ENCODE data around the gene CAPN6.

The CAPN6 gene

DNA sequence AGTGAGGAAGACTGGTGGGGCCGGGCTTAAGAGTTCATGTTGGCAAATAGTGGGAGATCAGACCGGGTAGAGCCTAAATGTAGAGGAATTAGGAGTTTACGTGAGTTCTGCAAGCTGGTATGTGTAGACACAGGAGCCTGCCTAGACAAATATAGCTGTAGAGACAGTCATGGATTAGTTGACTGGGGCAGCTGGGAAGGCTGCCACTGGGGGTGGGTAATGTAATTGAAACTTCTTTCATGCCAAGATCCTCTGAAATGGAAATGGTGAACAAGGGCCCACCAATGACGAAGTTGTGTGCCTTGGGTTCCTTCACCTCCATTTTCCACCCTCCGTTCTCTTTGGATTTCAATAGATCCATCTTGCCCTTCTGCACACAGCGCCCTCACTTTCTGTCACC, 11.9 kb upstream of the CAPN6 start:
- Histone ChIP-seq H3K9me2 (replicated peaks; ENCODE audit: control insufficient read depth, low read length) (no peaks in the 10 kb centered on the region), H3K36me3 (ENCODE audit: control insufficient read depth, low read length) (no peaks in the 10 kb centered on the region), H3K27ac (ENCODE audit: low read depth, low read length) (no peak overlapping the region), H3K27me3 (ENCODE audit: control insufficient read depth, low read length) (no peaks in the 10 kb centered on the region), H3K4me1 (ENCODE audit: control insufficient read depth, low read length) (no peaks in the 10 kb centered on the region), H3K4me3 (ENCODE audit: low read length) (no peak overlapping the region), H3F3A (ENCODE audit: control insufficient read depth, insufficient read depth) (no peaks in the 10 kb centered on the region), H3K4me2 (ENCODE audit: low read length) (no peak overlapping the region), H3K79me2 (ENCODE audit: control insufficient read depth, low read length) (no peaks in the 10 kb centered on the region), H3K9me3 (ENCODE audit: control insufficient read depth, insufficient read depth, low read length) (no peaks in the 10 kb centered on the region), H4K20me1 (ENCODE audit: control insufficient read depth, insufficient read depth, low read depth, low read length) (no peaks in the 10 kb centered on the region)
- TF ChIP-seq EZH2phosphoT487 (IDR thresholded peaks at IDR 0.05; ENCODE audit: borderline replicate concordance, low read length) = no peak

DNA sequence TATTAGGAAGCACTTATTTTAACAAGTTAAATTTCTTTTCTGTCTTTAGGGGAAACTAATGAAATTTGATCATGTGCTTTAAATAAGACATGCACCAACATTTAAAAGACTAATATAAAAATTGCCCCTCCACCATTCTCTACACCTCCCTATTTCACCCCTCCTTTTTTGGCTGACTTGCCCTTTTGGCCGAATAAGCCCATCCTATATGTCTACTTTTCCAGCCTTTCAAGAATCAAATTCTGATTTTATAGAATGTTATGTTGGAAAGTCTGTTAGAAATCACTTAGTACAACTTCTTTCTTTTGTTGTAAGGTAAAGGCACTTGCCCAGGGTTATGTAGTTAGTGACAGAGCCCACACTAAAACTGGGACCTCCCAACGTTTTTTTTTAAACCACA, 1.8 kb downstream of the CAPN6 start:
- Histone ChIP-seq H3K9me3 (ENCODE audit: control insufficient read depth, insufficient read depth, low read length) (no peaks in the 10 kb centered on the region), H3K9me2 (replicated peaks; ENCODE audit: control insufficient read depth, low read length) (no peaks in the 10 kb centered on the region), H3K4me1 (ENCODE audit: control insufficient read depth, low read length) (no peaks in the 10 kb centered on the region), H3K4me3 (ENCODE audit: low read length) (no peak overlapping the region), H3K4me2 (ENCODE audit: low read length) (no peak overlapping the region), H4K20me1 (ENCODE audit: control insufficient read depth, insufficient read depth, low read depth, low read length) (no peaks in the 10 kb centered on the region), H3K79me2 (ENCODE audit: control insufficient read depth, low read length) (no peaks in the 10 kb centered on the region), H3K27ac (ENCODE audit: low read depth, low read length) (no peak overlapping the region), H3K36me3 (ENCODE audit: control insufficient read depth, low read length) (no peaks in the 10 kb centered on the region), H3F3A (ENCODE audit: control insufficient read depth, insufficient read depth) (no peaks in the 10 kb centered on the region), H3K27me3 (ENCODE audit: control insufficient read depth, low read length) (no peaks in the 10 kb centered on the region)
- TF ChIP-seq, protein P1, sequence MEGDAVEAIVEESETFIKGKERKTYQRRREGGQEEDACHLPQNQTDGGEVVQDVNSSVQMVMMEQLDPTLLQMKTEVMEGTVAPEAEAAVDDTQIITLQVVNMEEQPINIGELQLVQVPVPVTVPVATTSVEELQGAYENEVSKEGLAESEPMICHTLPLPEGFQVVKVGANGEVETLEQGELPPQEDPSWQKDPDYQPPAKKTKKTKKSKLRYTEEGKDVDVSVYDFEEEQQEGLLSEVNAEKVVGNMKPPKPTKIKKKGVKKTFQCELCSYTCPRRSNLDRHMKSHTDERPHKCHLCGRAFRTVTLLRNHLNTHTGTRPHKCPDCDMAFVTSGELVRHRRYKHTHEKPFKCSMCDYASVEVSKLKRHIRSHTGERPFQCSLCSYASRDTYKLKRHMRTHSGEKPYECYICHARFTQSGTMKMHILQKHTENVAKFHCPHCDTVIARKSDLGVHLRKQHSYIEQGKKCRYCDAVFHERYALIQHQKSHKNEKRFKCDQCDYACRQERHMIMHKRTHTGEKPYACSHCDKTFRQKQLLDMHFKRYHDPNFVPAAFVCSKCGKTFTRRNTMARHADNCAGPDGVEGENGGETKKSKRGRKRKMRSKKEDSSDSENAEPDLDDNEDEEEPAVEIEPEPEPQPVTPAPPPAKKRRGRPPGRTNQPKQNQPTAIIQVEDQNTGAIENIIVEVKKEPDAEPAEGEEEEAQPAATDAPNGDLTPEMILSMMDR (IDR thresholded peaks at IDR 0.05; ENCODE audit: low read depth, low read length, poor library complexity, severe bottlenecking) = no peak
- no peak for TF ChIP-seq EZH2phosphoT487 (IDR thresholded peaks at IDR 0.05; ENCODE audit: borderline replicate concordance, low read length)

DNA sequence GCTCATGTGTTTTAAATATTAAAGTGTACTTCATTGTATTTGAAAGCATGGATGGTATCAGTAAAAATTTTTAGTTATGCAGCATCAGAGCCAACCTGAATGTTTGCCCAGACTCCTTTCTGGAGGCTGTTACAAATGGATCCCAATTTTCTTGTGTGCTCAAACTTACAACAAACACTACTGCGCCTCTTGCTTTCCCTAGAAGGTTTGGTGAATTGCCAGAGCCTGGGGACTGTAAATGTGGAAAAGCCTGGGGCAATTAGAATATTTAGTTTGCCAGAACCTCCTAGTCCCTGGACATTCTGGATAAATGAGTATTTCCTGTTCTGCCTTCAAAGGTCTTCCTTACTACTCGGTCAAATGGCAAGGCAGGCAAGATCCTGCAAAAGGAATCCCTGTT, 4.8 kb downstream of the CAPN6 start:
- H3F3A ChIP-seq (ENCODE audit: control insufficient read depth, insufficient read depth) = no peaks in the 10 kb centered on the region
- no peaks in the 10 kb centered on the region for H4K20me1 ChIP-seq (ENCODE audit: control insufficient read depth, insufficient read depth, low read depth, low read length)
- H3K36me3 ChIP-seq (ENCODE audit: control insufficient read depth, low read length) = no peaks in the 10 kb centered on the region
- H3K4me2 ChIP-seq (ENCODE audit: low read length) = no peak overlapping the region
- no peaks in the 10 kb centered on the region for H3K79me2 ChIP-seq (ENCODE audit: control insufficient read depth, low read length)
- TF ChIP-seq, protein P1 (IDR thresholded peaks at IDR 0.05; ENCODE audit: low read depth, low read length, poor library complexity, severe bottlenecking) = no peak
- no peak for TF ChIP-seq EZH2phosphoT487 (IDR thresholded peaks at IDR 0.05; ENCODE audit: borderline replicate concordance, low read length)
- H3K4me3 ChIP-seq (ENCODE audit: low read length) = no peak overlapping the region
- no peak overlapping the region for H3K27ac ChIP-seq (ENCODE audit: low read depth, low read length)
- H3K27me3 ChIP-seq (ENCODE audit: control insufficient read depth, low read length) = no peaks in the 10 kb centered on the region
- no peaks in the 10 kb centered on the region for H3K9me2 ChIP-seq (replicated peaks; ENCODE audit: control insufficient read depth, low read length)
- no peaks in the 10 kb centered on the region for H3K9me3 ChIP-seq (ENCODE audit: control insufficient read depth, insufficient read depth, low read length)
- no peaks in the 10 kb centered on the region for H3K4me1 ChIP-seq (ENCODE audit: control insufficient read depth, low read length)

DNA sequence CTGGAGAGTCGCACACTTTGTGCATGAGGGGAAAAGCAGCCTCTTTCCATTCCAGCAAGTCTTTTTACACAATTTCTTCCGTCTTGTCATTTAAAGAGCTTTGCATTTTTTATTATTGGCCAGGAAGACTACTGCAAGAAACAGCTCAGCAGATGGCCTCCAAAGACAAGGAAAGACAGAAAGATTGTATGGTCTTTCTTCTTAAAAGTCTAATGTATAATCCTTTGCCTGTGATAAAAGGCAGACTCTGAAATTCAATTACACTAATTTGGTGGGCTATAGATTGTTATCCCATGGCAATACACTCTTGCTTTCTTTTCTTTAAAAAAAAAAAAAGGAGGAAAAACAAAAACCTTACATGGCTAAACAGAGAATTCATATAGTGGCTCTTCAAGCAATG, 5.9 kb downstream of the CAPN6 start:
- Histone ChIP-seq H3K36me3 (ENCODE audit: control insufficient read depth, low read length) (no peaks in the 10 kb centered on the region), H3K4me1 (ENCODE audit: control insufficient read depth, low read length) (no peaks in the 10 kb centered on the region), H3F3A (ENCODE audit: control insufficient read depth, insufficient read depth) (no peaks in the 10 kb centered on the region), H4K20me1 (ENCODE audit: control insufficient read depth, insufficient read depth, low read depth, low read length) (no peaks in the 10 kb centered on the region), H3K9me3 (ENCODE audit: control insufficient read depth, insufficient read depth, low read length) (no peaks in the 10 kb centered on the region), H3K79me2 (ENCODE audit: control insufficient read depth, low read length) (no peaks in the 10 kb centered on the region), H3K27ac (ENCODE audit: low read depth, low read length) (no peak overlapping the region), H3K27me3 (ENCODE audit: control insufficient read depth, low read length) (no peaks in the 10 kb centered on the region), H3K9me2 (replicated peaks; ENCODE audit: control insufficient read depth, low read length) (no peaks in the 10 kb centered on the region), H3K4me2 (ENCODE audit: low read length) (no peak overlapping the region), H3K4me3 (ENCODE audit: low read length) (no peak overlapping the region)
- TF ChIP-seq EZH2phosphoT487 (IDR thresholded peaks at IDR 0.05; ENCODE audit: borderline replicate concordance, low read length) = no peak
- TF ChIP-seq, protein P1 (IDR thresholded peaks at IDR 0.05; ENCODE audit: low read depth, low read length, poor library complexity, severe bottlenecking) = no peak

All from DOHH2 (cell line).